ENCODE results near the gene UNC13D.

UNC13D gene

DNA sequence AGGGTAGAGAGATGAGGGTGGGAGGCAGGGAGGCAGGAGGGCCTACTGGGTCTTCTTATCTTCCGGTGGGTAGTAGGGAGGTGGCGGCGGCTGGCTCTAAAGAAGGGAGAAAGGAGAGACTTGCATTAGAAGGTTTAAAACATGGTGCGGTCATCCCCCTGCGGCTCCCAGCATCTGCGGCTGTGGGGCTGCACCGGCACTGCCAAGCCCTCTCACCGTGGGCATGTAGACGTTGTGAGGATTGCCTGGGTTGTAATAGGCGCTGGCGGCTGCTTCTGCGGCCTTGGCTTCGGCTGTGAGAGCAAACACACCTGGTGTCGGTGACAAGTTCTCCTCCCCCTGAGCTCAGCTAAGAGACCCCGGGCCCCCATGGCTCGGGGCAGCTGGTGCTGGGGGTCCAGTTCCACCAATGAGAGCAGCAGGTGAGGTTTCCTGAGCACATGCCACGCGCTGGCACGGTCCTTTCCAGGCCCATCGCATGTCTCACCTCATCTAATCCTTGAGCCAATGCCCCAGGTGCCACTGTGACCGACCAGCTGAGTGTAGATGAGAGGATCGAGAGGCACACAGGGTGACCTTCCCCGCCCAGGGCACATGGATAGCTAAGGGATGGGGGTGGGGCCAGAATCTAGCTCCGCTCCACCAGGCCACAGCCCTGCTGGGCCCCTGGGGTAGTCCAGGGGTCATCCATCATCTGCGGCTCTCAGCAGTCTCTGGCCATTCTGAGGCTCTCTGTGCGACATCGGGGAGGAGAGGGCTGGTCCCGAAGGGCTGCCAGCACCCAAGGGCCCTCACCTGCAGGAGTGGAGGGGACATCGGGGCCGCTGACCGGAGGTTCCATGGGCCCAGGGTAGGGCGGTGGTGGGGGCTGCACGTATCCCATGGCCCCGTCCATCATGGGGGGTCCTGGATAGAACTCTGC lies 2.7 kb upstream of the UNC13D start:
- Histone ChIP-seq H3F3A (ENCODE audit: insufficient read depth, low read length) (no peaks in the 10 kb centered on the region), H3K27ac (ENCODE audit: low read length) (no peak overlapping the region), H3K9ac (ENCODE audit: low read length) (no peak overlapping the region)

GRCh38 chr17:75845933-75846691 lies 1.9 kb upstream of the UNC13D start:
- Histone ChIP-seq H3K27me3 (replicated peaks; ENCODE audit: insufficient read depth, low read length) (no peaks in the 10 kb centered on the region), H3K27ac (ENCODE audit: low read length) (no peak overlapping the region), H3K9me2 (replicated peaks; ENCODE audit: insufficient read depth, low read length) (no peaks in the 10 kb centered on the region), H3K9me3 (replicated peaks; ENCODE audit: insufficient read depth, low read length) (no peaks in the 10 kb centered on the region), H4K20me1 (ENCODE audit: insufficient read depth, low read length) (no peaks in the 10 kb centered on the region), H3K4me3 (ENCODE audit: low read length) (no peak overlapping the region), H3K36me3 (replicated peaks; ENCODE audit: insufficient read depth, low read length) (no peaks in the 10 kb centered on the region), H3F3A (ENCODE audit: insufficient read depth, low read length) (no peaks in the 10 kb centered on the region), H3K4me1 (ENCODE audit: low read length) (no peaks in the 10 kb centered on the region), H2AFZ (ENCODE audit: low read length) (no peak overlapping the region), H3K4me2 (ENCODE audit: low read depth, low read length) (no peak overlapping the region), H3K9ac (ENCODE audit: low read length) (no peak overlapping the region), H3K79me2 (ENCODE audit: low read length) (no peaks in the 10 kb centered on the region)
- no peak for TF ChIP-seq CTCF (IDR thresholded peaks at IDR 0.05; ENCODE audit: low read length)
- no peak for TF ChIP-seq EZH2 (optimal IDR thresholded peaks at IDR 0.05; ENCODE audit: low read depth, low read length)
- TF ChIP-seq EZH2phosphoT487 (IDR thresholded peaks at IDR 0.05; ENCODE audit: low read length), result no peak
- DNase-seq, result no peak

More for the DNA sequence above, 2.7 kb upstream of the UNC13D start:
- Histone ChIP-seq H3K4me3 (ENCODE audit: low read length) (no peak overlapping the region), H3K27me3 (replicated peaks; ENCODE audit: insufficient read depth, low read length) (no peaks in the 10 kb centered on the region), H3K9me2 (replicated peaks; ENCODE audit: insufficient read depth, low read length) (no peaks in the 10 kb centered on the region), H3K4me2 (ENCODE audit: low read depth, low read length) (no peak overlapping the region), H3K36me3 (replicated peaks; ENCODE audit: insufficient read depth, low read length) (no peaks in the 10 kb centered on the region), H3K4me1 (ENCODE audit: low read length) (no peaks in the 10 kb centered on the region), H3K9me3 (replicated peaks; ENCODE audit: insufficient read depth, low read length) (no peaks in the 10 kb centered on the region), H4K20me1 (ENCODE audit: insufficient read depth, low read length) (no peaks in the 10 kb centered on the region), H2AFZ (ENCODE audit: low read length) (no peak overlapping the region), H3K79me2 (ENCODE audit: low read length) (no peaks in the 10 kb centered on the region)
- no peak for TF ChIP-seq EZH2 (optimal IDR thresholded peaks at IDR 0.05; ENCODE audit: low read depth, low read length)
- no peak for TF ChIP-seq CTCF (IDR thresholded peaks at IDR 0.05; ENCODE audit: low read length)
- TF ChIP-seq EZH2phosphoT487 (IDR thresholded peaks at IDR 0.05; ENCODE audit: low read length), result no peak
- no peak for DNase-seq

DNA sequence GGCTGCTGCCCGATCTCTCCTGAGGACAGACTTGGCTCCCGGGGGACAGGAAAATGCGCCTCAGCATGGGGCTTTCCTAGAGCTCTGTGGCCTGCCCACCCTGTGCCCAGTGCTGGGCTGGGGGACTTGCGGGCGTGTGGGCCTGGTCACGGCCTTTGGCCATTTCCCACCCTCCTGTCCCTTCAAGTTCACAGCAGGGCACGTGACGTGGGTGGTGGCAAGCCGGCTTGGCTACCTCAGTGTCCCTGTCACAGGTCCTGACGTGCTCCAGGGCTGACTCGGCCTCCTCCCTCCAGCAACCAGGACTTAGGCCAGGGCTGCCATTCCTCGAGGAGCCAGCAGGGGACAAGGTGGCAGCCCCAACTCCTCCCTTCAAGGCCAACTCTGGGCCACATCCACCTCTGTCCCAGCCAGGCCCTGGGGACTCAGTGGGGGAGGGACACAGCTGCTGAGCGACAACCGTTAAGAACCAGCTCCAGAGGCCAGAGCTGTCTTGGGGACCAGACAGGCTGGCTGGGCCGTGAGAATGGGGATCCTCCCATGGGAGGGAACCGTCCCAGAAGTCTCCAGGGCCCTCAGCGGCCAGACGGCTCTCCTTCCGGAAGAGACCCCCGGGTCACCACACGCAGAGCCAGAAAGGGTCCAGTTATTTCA lies 981 bp upstream of the UNC13D start:
- H2AFZ ChIP-seq (ENCODE audit: low read length), result no peak overlapping the region
- no peaks in the 10 kb centered on the region for H3K4me1 ChIP-seq (ENCODE audit: low read length)

More for the DNA sequence above, 981 bp upstream of the UNC13D start:
- DNase-seq, result peak; percentile 70
- Histone ChIP-seq H3K27ac (ENCODE audit: low read length) (no peak overlapping the region), H3K9ac (ENCODE audit: low read length) (no peak overlapping the region), H3F3A (ENCODE audit: insufficient read depth, low read length) (no peaks in the 10 kb centered on the region), H3K4me2 (ENCODE audit: low read depth, low read length) (no peak overlapping the region), H3K9me2 (replicated peaks; ENCODE audit: insufficient read depth, low read length) (no peaks in the 10 kb centered on the region), H3K79me2 (ENCODE audit: low read length) (no peaks in the 10 kb centered on the region), H3K36me3 (replicated peaks; ENCODE audit: insufficient read depth, low read length) (no peaks in the 10 kb centered on the region), H3K27me3 (replicated peaks; ENCODE audit: insufficient read depth, low read length) (peaks cover 7% of the 10 kb centered on the region; the same call in 1 of the 2 replicates), H3K9me3 (replicated peaks; ENCODE audit: insufficient read depth, low read length) (no peaks in the 10 kb centered on the region), H4K20me1 (ENCODE audit: insufficient read depth, low read length) (no peaks in the 10 kb centered on the region), H3K4me3 (ENCODE audit: low read length) (no peak overlapping the region)
- TF ChIP-seq EZH2phosphoT487 (IDR thresholded peaks at IDR 0.05; ENCODE audit: low read length) (no peak), CTCF (IDR thresholded peaks at IDR 0.05; ENCODE audit: low read length) (peak; percentile 72)

Measured in MM.1S (cell line).